K562 (cell line): ENCODE measurements around the gene F2RL2. TPM values are rescaled to one million over a fixed set of nuclear protein-coding genes. Genes with fewer than 3 reads are reported as not detected.

Experiments
- ATAC-seq: fragments of 200-7000 bp; cut with Tn5 transposase; 3 replicates; pipeline ENCODE4 v1.9.1; 2020; ENCODE audit warnings: moderate library complexity
- BruUV-seq: library from RNA; stranded (reverse); fragments of 400-500 nt; replicated peaks from 2 replicates; lab custom pipeline; 2021; lab: Mats Ljungman, UMichigan
- CTCF ChIA-PET: fragments of 300-600 bp; formaldehyde crosslinking; extraction: SDS; loops from one replicate; lab custom pipeline; 2021; ENCODE audit warnings: low intra/inter-chr PET ratio; lab: Yijun Ruan, JAX
- POLR2A ChIA-PET: fragments of 300-600, 350-650 bp; sonication (Branson Sonifier 250); formaldehyde crosslinking; extraction: SDS; loops from one replicate; lab custom pipeline; 2021; ENCODE audit warnings: antibody characterized with exemption, inconsistent platforms; lab: Yijun Ruan, JAX
- DNase-seq, 4 experiments: peaks; one replicate each; pipeline versions ENCODE4 v3.0.0 to v3.0.0-alpha.2; 2011 to 2018; ENCODE audit warnings: low spot score in 3 of 4, mixed read lengths in 3 of 4; ENCODE audit errors: extremely low read depth in 1 of 4
- FAIRE-seq: peaks from 2 replicates; lab custom pipeline; 2011; peaks lifted over from hg19 to GRCh38; lab: Jason Lieb, UNC
- H2AFZ ChIP-seq: 2 replicates; pipeline ENCODE4 v1.6.0; 2011; ENCODE audit warnings: low read depth, low read length, control low read depth, inconsistent platforms
- H3K27ac ChIP-seq: fragments of 200-600 bp; 3 replicates; pipeline ENCODE4 v1.8.0; 2011; ENCODE audit warnings: low read depth, mild to moderate bottlenecking, control low read depth, inconsistent platforms, low read length, moderate library complexity, mixed read lengths; ENCODE audit errors: extremely low read depth
- H3K27me3 ChIP-seq, 2 experiments: fragments of 300-600 bp in 1 of 2; 2 replicates in 1 of 2; 3 replicates in 1 of 2; pipeline versions ENCODE4 v1.6.0 to v1.8.0; 2011; ENCODE audit warnings: inconsistent platforms in 2 of 2, low read length in 2 of 2, mild to moderate bottlenecking in 1 of 2, mixed read lengths in 1 of 2, moderate library complexity in 1 of 2; ENCODE audit not compliant: control insufficient read depth in 2 of 2, insufficient read depth in 2 of 2
- H3K36me3 ChIP-seq: fragments of 300-600 bp; 3 replicates; pipeline ENCODE4 v1.8.0; 2011; ENCODE audit warnings: mild to moderate bottlenecking, low read length, inconsistent platforms; ENCODE audit not compliant: control insufficient read depth, insufficient read depth
- H3K4me1 ChIP-seq, 2 experiments: fragments of 200-600 bp in 1 of 2; replicated peaks in 1 of 2; 2 replicates in 1 of 2; 3 replicates in 1 of 2; pipeline versions ENCODE4 v1.5.1 to v1.8.0; 2011; ENCODE audit warnings: inconsistent platforms in 2 of 2, low read length in 2 of 2, mild to moderate bottlenecking in 1 of 2, mixed read lengths in 1 of 2, moderate library complexity in 1 of 2; ENCODE audit not compliant: control insufficient read depth in 2 of 2, insufficient read depth in 2 of 2
- H3K4me2 ChIP-seq: 2 replicates; pipeline ENCODE4 v1.6.1; 2011; ENCODE audit warnings: low read length, control low read depth, inconsistent platforms, mixed read lengths; ENCODE audit not compliant: insufficient read depth
- H3K4me3 ChIP-seq: fragments of 200-600 bp; sonication (generic), shearing (Covaris generic); 2 replicates; pipeline ENCODE4 v1.5.1; 2016; ENCODE audit warnings: control low read depth, inconsistent platforms
- H3K79me2 ChIP-seq: fragments of 200-600 bp; 3 replicates; pipeline ENCODE4 v1.8.0; 2011; ENCODE audit warnings: low read length, inconsistent platforms; ENCODE audit not compliant: control insufficient read depth, insufficient read depth
- H3K9ac ChIP-seq, 2 experiments: 2 replicates each; pipeline versions ENCODE4 v1.6.0 to v1.6.1; 2011; ENCODE audit warnings: low read depth in 2 of 2, low read length in 2 of 2, control low read depth in 1 of 2, inconsistent platforms in 1 of 2, mild to moderate bottlenecking in 1 of 2, mixed read lengths in 1 of 2; ENCODE audit not compliant: insufficient read depth in 1 of 2
- H3K9me1 ChIP-seq: one replicate; pipeline ENCODE4 v1.6.0; 2011; ENCODE audit warnings: inconsistent platforms, mild to moderate bottlenecking, low read length, moderate library complexity; ENCODE audit not compliant: control insufficient read depth, insufficient read depth
- H3K9me3 ChIP-seq: replicated peaks from 2 replicates; pipeline ENCODE4 v1.5.1; 2011; ENCODE audit warnings: low read depth, low read length, inconsistent platforms; ENCODE audit not compliant: control insufficient read depth, insufficient read depth
- H4K20me1 ChIP-seq: replicated peaks from 2 replicates; pipeline ENCODE4 v1.6.1; 2011; ENCODE audit warnings: low read length, inconsistent platforms, mixed read lengths; ENCODE audit not compliant: control insufficient read depth, insufficient read depth
- CCAR2 ChIP-seq: fragments of 200-400 bp; formaldehyde crosslinking; IDR thresholded peaks from 2 replicates; pipeline ENCODE4 v1.6.1; 2017; ENCODE audit warnings: mild to moderate bottlenecking, low read depth, low read length
- CHD4 ChIP-seq: fragments of 200-600 bp; sonication (generic); IDR thresholded peaks from 3 replicates; pipeline ENCODE4 v1.6.1; 2012; ENCODE audit warnings: low read depth, mild to moderate bottlenecking, mixed read lengths, low read length, inconsistent platforms; ENCODE audit not compliant: insufficient read depth, insufficient replicate concordance, poor library complexity, severe bottlenecking
- CREM ChIP-seq: IDR thresholded peaks from 2 replicates; pipeline ENCODE4 v1.6.1; 2014; ENCODE audit warnings: antibody characterized with exemption, low read depth
- FOSL1 ChIP-seq: fragments of 200-800 bp; sonication (Bioruptor generic); conservative IDR thresholded peaks from 2 replicates; pipeline ENCODE4 v1.6.1; 2016; ENCODE audit warnings: missing genetic modification characterization, missing compliant biosample characterization
- FOXK1 ChIP-seq: sonication (generic); formaldehyde crosslinking; IDR thresholded peaks from 2 replicates; pipeline ENCODE4 v1.8.0; 2022; ENCODE audit warnings: missing genetic modification reagents, mild to moderate bottlenecking, borderline replicate concordance
- HEY1 ChIP-seq: fragments of 250-450 bp; sonication (Bioruptor Pico); IDR thresholded peaks from 2 replicates; pipeline ENCODE4 v1.5.0; 2020; ENCODE audit warnings: mild to moderate bottlenecking, moderate library complexity, borderline replicate concordance
- NFIX ChIP-seq: fragments of 250-450 bp; sonication (Bioruptor Pico); IDR thresholded peaks from 2 replicates; pipeline ENCODE4 v1.4.0; 2020; ENCODE audit warnings: low read depth, mild to moderate bottlenecking, moderate library complexity
- SREBF2 ChIP-seq: sonication (generic); formaldehyde crosslinking; IDR thresholded peaks from 2 replicates; pipeline ENCODE4 v1.4.0; 2020; ENCODE audit warnings: mild to moderate bottlenecking, missing genetic modification reagents
- ZNF212 ChIP-seq: fragments of 450-650 bp; formaldehyde crosslinking; IDR thresholded peaks from 2 replicates; pipeline ENCODE4 v1.4.0; 2020; ENCODE audit warnings: mild to moderate bottlenecking
- WGBS: fragments of 100-300 bp; shearing (Covaris generic); methylation state at CpG from one replicate; pipeline ENCODE4 v1.1.6; 2016; ENCODE audit warnings: low coverage, mixed read lengths; ENCODE audit not compliant: insufficient coverage; ENCODE audit errors: missing lambda C conversion rate; 5-methylcytosine and 5-hydroxymethylcytosine counted together
- in situ Hi-C: fragments of 300-500 bp; cut with MboI; formaldehyde crosslinking; loops from 4 replicates; pipeline ENCODE4 v1.15.0; 2018; ENCODE audit warnings: inconsistent platforms, mixed read lengths
- intact Hi-C: fragments of 100-400 bp; cut with micrococcal nuclease; formaldehyde crosslinking; loops from 2 replicates; pipeline ENCODE4 v1.14.2; 2022
- polyA plus RNA-seq, 8 experiments: library from polyadenylated mRNA; depleted of rRNA in 4 of 8; stranded (reverse) in 5 of 8; unstranded in 3 of 8; fragments of >200 nt; fragmentation: Nextera tagmentation in 2 of 8; fragmentation: Illumina TruSeq in 1 of 8; extraction: Ambion mirVana in 2 of 8; extraction: Trizol in 1 of 8; gene quantifications; 2 replicates each; pipeline versions ENCODE4 v1.2.1 to v1.2.3, GENCODE V29; 2011 to 2014; ENCODE audit warnings: inconsistent platforms in 1 of 8, missing spikeins in 1 of 8
- total RNA-seq, 7 experiments: library from RNA; depleted of rRNA in 6 of 7; stranded (reverse); fragments of >200 nt in 6 of 7; fragmentation: Illumina TruSeq in 2 of 7; extraction: Trizol in 2 of 7; gene quantifications; 2 replicates each; pipeline versions ENCODE4 v1.2.1 to v1.2.3, GENCODE V29; 2011 to 2021; ENCODE audit warnings: low replicate concordance in 1 of 7

Gene F2RL2
- total and polyA plus RNA-seq, 9 of the 15 experiments (the other 6 are each of a cell fraction or from before 2014, with no cell fraction given), result 0.03 to 0.12 (median 0.06) TPM; not detected in 3

DNA sequence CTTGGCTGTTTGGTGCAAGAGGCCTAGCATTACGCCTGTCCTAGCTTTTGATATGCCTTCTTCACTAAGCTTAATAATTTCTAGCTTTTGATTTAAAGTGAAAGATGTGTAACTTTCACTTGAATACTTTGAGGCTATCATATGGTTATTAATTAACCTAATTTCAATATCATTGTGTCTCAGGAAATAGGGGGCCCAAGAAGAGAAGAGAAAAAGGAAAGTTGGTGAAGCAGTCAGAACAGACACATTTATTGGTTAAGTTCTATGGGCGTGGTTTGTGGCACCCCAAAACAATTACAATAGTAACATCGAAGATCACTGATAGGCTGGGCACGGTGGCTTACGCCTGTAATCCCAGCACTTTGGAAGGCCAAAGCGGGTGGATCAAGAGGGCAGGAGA, 40.9 kb upstream of the F2RL2 start:
- FAIRE-seq (no peak), ATAC-seq (no peak), DNase-seq (no peak)
- ChIA-PET CTCF (no interaction called here), POLR2A (no interaction called here)
- TF ChIP-seq HEY1 (CRISPR knock-in tag) (no peak), CHD4 (no peak), CCAR2 (no peak), ZNF212 (no peak), FOSL1 (tag) (no peak), FOXK1 (CRISPR knock-in tag) (no peak)
- no peaks in the 10 kb centered on the region for H3K27me3 ChIP-seq
- H4K20me1 ChIP-seq, result no peaks in the 10 kb centered on the region
- no peak overlapping the region for H2AFZ ChIP-seq
- H3K9ac ChIP-seq, result no peak overlapping the region
- H3K79me2 ChIP-seq, result no peaks in the 10 kb centered on the region
- in situ Hi-C loops (no loop called here), intact Hi-C loops (no loop called here)
- H3K4me3 ChIP-seq, result no peak overlapping the region
- no peak overlapping the region for H3K4me2 ChIP-seq
- BruUV-seq, result no TSS peak
- no peaks in the 10 kb centered on the region for H3K36me3 ChIP-seq
- no peaks in the 10 kb centered on the region for H3K9me3 ChIP-seq
- H3K9me1 ChIP-seq, result no peaks in the 10 kb centered on the region
- WGBS, result 91% methylated on average over 6 of the region's 6 CpGs
- peaks cover 10 to 20% of the 10 kb centered on the region in 2 experiments; a peak in 4 of 5 replicates for H3K4me1 ChIP-seq
- H3K27ac ChIP-seq, result no peak overlapping the region

DNA sequence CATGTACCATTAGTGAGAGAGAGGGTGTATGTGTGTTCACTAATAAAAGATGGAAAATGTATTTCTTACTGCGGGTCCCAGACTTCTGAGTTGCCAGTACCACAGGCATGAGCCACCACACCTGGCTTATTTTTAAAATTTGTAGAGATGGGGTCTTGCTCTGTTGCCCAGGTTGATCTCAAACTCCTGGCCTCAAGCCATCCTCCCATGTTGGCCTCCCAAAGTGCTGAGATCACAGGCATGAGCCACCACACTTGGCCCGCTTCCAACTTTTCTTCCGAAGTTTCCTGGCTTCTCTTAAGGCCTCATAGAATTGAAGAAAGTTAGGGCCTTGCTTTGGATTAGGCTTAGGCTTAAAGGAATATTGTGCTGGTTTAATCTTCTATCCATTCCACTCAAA, 40.4 kb upstream of the F2RL2 start:
- Histone ChIP-seq H3K9me3 (no peaks in the 10 kb centered on the region), H3K4me2 (no peak overlapping the region), H3K27ac (no peak overlapping the region), H4K20me1 (no peaks in the 10 kb centered on the region), H3K79me2 (no peaks in the 10 kb centered on the region), H3K36me3 (no peaks in the 10 kb centered on the region), H2AFZ (no peak overlapping the region), H3K9me1 (no peaks in the 10 kb centered on the region), H3K9ac (no peak overlapping the region), H3K4me3 (no peak overlapping the region), H3K4me1 (peaks cover 10 to 22% of the 10 kb centered on the region in 2 experiments; a peak in 4 of 5 replicates), H3K27me3 (no peaks in the 10 kb centered on the region)
- in situ Hi-C loops (no loop called here), intact Hi-C loops (no loop called here)
- BruUV-seq, result no TSS peak
- ChIA-PET CTCF (no interaction called here), POLR2A (no interaction called here)
- DNase-seq (peak in 1 of 4 experiments; percentile 32), ATAC-seq (no peak), FAIRE-seq (no peak)
- WGBS, result 61% methylated on average over 3 of the region's 3 CpGs
- peak; percentile 61; the same call in 1 of the 2 replicates for TF ChIP-seq NFIX
- no peak for TF ChIP-seq CREM
- no peak for TF ChIP-seq SREBF2 (CRISPR knock-in tag)
